COLO668 (cell line): ENCODE results near the gene CACNB4.
"Not testable (repeated sequence)": the region's sequence is repeated elsewhere in the genome, so short reads cannot be mapped to it uniquely, and the experiment has no call there.

ENCODE experiments used
- DNase-seq: peaks from one replicate; lab custom pipeline; 2025; ENCODE audit not compliant: unreplicated experiment; lab: John Stamatoyannopoulos, UW

The CACNB4 gene

DNA sequence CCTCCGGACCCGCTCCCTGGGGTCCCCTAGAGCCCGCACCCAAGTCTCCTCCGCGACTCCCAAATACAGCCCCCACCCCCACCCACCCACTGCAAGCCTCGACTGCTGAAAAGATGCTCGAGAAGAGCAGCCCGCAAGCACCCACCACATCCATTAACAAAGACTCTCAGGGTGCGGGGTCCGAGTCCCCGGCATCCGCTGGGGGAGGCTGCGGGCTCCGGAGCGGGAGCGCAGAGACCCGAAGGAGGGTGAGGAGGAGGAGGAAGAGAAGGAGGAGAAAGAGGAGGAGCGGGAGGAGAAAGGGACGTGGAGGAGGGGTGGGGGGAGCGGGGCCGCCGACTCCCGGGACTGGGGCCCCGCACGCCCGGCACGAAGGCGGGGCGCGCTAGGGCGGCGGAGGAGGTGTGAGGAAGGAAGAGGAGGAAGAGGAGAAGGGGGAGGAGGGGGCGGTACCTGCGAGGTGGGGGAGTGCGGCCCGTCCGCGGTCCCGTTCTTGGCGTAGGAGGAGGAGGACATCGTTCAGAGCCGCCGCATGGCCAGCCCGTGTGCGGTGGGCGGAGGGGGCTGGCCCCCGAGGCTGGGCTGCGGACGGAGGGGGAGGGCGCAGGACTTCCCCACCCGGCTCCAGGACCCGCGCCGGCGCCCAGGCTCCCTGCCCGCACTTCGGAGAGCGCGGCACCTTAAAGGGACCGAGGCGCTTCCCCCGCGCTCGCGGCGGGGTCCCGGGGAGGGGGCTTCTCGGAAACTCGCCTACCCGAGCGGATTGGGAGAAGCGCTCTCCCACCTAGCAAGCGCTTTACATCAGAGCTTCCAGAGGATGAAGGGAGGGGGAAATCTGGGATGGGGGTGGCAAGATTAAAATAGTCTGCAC, at the start of gene CACNB4:
Gene CACNB4, minus strand, starts transcription at position 549 of the 871 bp plus-strand sequence.
- DNase-seq, result peak; percentile 14

- DNase-seq, result no peak
Observed at GRCh38 chr2:152134488-152135280, 35.8 kb upstream of the CACNB4 start.

- DNase-seq, result no peak
Observed at GRCh38 chr2:152132306-152132705, 33.5 kb upstream of the CACNB4 start.

- no peak for DNase-seq
Observed at GRCh38 chr2:152127628-152128027, 28.8 kb upstream of the CACNB4 start.

DNA sequence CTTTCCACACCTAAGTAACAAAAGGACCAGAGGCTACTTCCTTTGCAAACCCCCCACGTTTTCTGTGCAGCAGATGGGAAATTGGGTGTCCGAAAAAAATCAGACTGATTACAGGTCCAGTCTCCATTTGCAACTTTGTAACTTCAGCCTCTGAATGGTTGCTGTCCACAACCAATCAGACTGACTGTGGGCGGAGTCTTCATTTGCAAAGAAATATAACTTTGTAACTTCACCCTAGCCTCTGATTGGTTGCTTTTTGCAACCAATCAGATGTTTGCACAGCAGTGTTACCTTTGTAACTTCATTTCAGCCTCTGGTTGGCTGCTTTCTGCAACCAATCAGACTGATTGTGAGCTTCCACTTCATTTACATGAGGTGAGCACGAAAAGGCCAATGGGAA, 27.8 kb upstream of the CACNB4 start:
- DNase-seq, result no peak

DNA sequence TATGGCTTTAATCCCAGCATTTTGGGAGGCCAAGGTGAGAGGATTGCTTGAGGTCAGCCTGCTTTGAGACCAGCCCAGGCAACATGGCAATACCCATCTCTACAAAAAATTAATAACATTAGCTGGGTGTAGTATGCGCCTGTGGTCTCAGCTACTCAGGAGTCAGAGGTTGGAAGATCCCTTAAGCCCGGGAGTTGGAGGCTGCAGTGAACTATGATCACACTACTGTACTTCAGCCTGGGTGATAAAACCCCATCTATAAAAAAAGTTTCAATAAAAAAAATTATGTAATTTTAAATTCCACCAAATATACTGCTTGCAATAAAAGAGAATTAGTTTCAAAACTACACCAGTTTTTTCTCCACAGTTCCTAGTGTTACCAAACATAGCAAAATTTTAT, 23.3 kb upstream of the CACNB4 start:
- DNase-seq, result no peak

DNA sequence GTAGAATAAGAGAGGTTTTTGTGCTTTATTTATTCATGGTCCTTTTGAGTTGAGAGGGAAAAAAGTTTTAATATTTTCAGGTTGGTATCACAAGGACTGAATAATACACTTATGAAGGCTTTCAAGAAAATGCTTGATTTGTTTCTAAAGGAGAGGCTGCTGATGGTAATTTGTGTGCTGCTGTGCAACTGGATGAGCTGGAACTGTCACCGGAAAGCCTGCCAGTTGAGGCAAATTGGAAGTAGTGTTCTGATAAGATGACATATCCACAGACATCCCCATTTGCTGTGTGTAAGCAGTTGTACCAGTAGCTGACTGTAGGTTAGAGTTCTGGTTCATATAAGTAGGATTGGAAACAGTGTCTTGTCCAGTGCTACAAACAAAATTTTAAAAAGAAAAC, 21.6 kb upstream of the CACNB4 start:
- DNase-seq, result no peak

DNA sequence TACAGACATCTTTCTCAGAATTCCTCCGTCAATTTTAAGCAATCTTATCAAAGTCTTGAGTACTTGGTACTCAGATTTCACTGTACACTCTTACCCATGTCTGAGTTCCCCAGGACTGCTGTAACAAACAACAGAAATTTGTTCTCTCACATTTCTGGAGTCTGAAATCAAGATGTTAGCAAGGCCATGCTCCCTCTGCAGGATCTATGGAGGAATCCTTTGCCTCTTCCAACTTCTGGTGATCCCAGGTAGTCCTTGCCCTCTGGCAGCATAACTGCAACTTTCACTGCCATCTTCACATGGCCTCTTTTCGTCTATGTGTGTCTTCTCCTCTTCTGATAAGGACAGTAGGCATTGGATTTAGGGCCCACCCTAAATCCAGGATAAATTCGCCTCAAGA, 17.1 kb upstream of the CACNB4 start:
- no peak for DNase-seq

DNA sequence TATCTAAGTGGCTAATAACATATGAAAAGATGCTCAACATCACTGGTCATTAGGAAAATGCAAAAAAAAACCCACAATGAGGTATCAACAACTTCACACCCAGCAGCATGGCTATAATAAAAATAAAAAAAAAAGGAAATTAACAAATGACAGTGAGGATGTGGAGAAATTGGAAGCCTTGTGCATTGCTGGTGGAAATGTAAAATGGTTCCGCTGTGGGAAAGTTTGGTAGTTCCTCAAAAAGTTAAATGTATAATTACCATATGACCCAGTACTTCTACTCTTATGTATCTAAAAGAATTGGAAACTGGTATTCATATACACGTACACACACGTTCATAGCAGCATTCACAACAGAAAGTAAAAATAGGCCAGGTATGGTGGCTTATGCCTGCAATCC, 15.5 kb upstream of the CACNB4 start:
- no peak for DNase-seq

GRCh38 chr2:152107140-152107539, 8.3 kb upstream of the CACNB4 start:
- DNase-seq, result not testable (repeated sequence)

DNA sequence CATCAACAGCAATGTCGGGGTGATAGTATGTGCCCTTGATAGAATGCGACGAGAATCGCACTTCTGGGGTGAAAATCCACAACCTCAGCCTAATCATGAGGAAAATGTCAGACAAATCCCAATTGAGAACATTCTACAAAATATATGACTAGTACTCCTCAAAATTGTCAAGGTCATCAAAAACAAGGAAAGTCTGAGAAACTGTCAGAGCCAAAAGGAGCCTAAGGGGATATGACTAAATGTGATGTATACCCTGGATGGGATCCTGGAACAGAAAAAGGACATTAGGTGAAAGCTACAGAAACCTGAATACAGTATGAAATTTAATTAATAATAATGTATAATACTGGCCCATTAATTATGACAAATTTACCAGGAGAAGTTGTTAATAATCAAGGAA, 7.6 kb upstream of the CACNB4 start:
- DNase-seq, result no peak

DNA sequence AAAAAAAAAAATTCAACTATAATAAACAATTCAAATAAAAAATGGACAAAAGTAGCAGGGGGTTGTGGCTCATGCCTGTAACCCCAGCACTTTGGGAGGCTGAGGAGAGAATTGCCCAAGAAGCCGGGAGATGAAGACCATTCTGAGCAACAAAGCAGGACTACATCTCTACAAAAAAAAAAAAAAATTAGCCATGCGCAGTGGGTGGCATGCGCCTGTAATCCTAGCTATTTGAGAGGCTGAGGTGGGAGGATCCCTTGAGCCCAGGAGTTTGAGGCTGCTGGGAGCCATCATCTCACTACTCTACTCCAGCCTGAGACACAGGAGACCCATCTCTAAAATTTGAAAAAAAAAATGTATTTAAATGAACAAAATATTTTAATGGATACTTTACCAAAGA, 4.4 kb upstream of the CACNB4 start:
- DNase-seq, result no peak

DNA sequence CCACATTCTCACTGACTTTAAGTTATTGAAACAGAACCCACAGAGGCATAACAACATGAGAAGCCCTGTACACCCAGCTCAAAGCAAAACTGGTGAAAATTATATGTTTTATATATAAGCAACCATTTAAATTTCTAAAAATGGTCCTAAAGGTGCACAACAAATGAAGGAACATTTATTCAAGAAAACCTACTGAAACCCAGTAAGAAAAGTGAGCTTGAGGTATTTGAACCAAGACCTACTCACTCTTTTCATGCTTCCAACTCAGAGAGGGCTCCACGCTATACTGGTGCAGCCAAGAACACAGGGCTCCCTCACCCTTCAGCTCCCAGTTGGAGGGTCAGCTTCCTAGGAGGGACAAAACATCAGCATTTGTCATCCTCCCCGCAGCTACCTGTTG, 2.1 kb upstream of the CACNB4 start:
- no peak for DNase-seq

DNA sequence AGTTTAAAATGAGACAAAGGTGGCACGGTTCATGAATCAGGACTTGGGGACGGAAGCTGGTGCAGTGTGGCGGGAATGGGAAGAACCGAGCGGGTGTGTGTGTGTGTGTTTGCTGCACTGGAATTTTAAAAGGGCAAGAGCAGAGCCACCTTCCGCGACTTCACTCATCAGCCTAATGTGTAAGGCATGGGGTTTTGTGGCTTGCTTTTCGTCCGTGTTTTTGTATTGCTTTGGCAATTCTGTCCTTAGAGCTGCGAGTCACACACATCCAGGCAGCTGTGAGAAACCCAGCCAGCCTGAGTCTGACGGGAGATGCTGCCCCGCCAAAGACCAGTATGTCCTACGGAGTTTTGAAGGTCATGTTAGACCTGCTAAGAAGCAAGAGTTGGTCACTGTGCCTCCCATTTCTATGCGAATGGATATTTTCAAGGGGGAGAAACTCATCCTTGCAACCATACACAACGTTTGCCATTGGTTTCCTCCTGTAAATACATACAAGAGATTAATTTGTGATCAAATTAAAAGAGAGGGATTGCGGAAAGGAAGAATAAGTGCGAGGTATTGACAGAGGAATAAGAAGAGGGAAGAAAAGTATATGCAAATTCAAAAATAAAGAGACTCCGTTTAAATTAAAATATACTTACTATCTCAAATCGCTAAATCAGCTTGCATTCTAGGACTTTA, 665 bp upstream of the CACNB4 start:
- peak; percentile 10 for DNase-seq

DNA sequence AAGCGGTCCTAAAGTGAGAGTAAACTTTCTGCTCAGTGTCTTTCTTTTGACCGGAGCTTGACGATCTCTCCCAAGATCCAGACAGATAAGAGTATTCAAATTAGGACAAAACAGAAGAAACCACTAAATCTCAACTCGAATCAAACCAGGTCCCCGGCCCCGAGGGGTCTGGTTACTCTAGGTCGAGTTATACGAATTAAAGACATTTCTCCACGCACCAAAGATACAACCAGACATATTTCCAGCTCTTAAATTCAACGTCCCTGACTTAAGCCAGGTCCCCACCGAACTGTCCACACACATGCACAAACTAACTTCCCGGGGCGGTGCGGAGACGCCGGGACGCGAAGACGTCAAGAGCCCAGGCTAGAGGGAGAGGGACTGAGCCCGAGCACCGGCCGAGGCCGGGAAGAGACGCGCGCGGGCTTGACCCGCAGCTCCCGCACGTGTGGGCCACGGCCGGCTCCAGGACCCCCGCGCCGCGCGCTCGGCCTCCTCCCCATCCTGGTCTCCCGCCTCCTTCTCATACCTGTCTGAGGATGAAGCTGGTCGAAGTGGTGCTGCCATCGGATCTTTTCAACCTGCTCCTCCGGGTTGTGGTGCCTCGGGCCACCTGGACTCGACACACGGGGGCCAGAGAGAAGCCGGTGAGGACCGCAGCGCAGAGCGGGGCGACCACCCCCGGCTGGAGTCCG, 896 bp downstream of the CACNB4 start:
- DNase-seq, result peak; percentile 20

- peak; percentile 20 for DNase-seq
Observed at GRCh38 chr2:152097290-152097800, 1.5 kb downstream of the CACNB4 start.

DNA sequence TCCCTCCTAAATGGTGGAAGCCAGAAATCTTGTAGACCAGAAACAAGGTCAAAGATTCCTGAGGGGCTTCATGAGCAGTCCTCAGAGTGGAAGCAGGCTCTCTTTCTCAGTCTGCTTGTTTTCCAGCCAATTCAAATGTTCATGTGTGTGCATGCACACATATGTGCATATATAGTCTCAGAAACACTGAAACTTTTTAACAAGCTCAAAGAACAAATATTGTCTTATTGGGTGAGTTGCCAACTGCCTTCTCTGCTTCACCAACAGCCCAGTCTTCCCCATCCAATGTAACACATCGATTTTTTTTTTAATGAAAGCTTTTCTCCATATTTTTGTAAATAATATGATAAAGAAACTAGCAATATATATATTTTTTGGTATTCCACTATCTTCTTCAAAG, 3.7 kb downstream of the CACNB4 start:
- DNase-seq, result no peak

DNA sequence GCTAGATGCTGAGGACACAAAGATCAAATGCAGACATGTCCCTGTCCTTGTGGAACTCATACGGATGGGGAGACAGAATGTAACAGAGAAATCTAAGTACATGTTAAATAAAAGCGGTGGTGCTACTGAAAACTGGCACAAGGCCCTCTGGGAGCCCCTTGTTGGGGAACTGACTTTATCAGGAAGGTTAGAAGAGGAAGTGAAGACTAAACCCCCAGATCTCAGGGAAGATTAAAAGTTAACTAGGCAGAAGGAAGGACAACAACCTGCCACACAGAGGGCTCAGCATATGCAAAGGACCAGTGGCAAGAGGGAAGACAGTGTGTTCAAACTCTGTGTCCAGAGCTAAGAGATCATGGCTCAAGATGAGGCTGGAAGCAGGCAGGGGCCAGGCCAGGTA, 4.8 kb downstream of the CACNB4 start:
- no peak for DNase-seq

DNA sequence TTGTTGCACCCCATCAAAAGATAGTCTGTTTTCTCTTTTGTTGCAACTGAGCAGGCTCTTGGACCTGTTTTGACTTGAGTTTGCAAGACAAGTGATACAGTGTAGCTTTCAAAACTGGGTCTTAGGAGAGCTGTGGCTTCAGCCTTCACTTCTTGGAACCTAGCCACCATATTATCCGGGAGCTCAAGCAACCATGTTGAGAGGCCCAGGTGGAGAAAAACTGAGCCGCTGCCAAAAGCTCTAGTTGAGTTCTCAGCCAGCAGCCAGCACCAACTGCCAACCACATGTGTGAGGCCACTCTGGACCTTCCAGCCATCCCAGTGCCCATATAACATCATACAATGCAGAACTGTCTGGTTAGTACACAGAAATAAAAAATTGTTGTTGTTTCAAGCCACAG, 5.4 kb downstream of the CACNB4 start:
- DNase-seq, result no peak

DNA sequence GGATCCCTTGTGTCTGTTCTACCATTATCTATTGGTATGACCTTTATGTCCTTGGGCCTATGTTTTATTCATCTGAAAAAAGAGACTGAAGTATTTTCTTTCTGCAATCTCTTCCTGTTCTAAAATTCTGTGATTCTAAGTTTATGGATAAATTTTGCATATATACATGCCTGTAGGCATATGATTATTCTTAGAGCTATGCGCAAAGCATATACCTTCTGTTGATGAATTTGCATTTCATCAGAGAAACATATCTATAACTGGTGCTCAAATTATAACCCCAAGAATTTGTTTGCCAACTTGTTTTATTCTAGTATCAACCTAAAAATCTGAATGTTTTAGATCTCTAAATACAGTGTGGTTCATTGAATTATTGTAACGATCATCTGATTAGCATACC, 6.7 kb downstream of the CACNB4 start:
- no peak for DNase-seq

DNA sequence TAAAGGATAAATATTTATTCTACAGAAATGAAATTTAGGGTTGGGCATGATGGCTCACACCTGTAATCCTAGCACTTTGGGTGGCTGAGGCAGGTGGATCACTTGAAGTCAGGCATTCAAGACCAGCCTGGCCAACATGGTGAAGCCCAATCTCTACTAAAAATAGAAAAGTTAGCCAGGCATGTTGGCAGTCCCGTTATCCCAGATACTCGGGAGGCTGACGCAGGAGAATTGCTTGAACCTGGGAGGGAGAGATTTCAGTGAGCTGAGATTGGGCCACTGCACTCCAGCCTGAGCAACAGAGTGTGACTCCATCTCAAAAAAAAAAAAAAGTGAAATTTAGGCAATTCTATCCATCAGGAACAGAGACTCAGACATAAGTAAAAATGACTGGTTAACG, 8.1 kb downstream of the CACNB4 start:
- DNase-seq, result not testable (repeated sequence)
